Inflammatory macrophage (primary cell): ENCODE measurements around the gene APBA1.

Experiments
- DNase-seq, 2 donors: peaks; one replicate each; pipeline ENCODE4 v3.0.0-alpha.2; 2020 to 2022

Gene APBA1

GRCh38 chr9:69516353-69517322 is 155.5 kb downstream of the APBA1 start:
- no peak for DNase-seq

- no peak for DNase-seq
Observed at GRCh38 chr9:69515810-69516209, 156.4 kb downstream of the APBA1 start.

- no peak for DNase-seq
Observed at GRCh38 chr9:69513141-69513820, 158.9 kb downstream of the APBA1 start.

GRCh38 chr9:69504058-69504457 is 168.1 kb downstream of the APBA1 start:
- no peak for DNase-seq

GRCh38 chr9:69502671-69503301 is 169.4 kb downstream of the APBA1 start:
- DNase-seq: no peak

GRCh38 chr9:69500896-69501295 is 171.3 kb downstream of the APBA1 start:
- DNase-seq: no peak

- DNase-seq: no peak
Observed at GRCh38 chr9:69499959-69500358, 172.2 kb downstream of the APBA1 start.

GRCh38 chr9:69499407-69499806 is 172.8 kb downstream of the APBA1 start:
- no peak for DNase-seq

- DNase-seq: no peak
Observed at GRCh38 chr9:69498470-69498869, 173.7 kb downstream of the APBA1 start.

GRCh38 chr9:69497816-69498215 is 174.4 kb downstream of the APBA1 start:
- DNase-seq: no peak

- no peak for DNase-seq
Observed at GRCh38 chr9:69496846-69497450, 175.2 kb downstream of the APBA1 start.

- no peak for DNase-seq
Observed at GRCh38 chr9:69495296-69495695, 176.9 kb downstream of the APBA1 start.

- no peak for DNase-seq
Observed at GRCh38 chr9:69494763-69495162, 177.4 kb downstream of the APBA1 start.

GRCh38 chr9:69494208-69494607 is 178.0 kb downstream of the APBA1 start:
- no peak for DNase-seq

- DNase-seq: no peak
Observed at GRCh38 chr9:69486498-69486897, 185.7 kb downstream of the APBA1 start.

GRCh38 chr9:69485466-69485865 is 186.7 kb downstream of the APBA1 start:
- DNase-seq: no peak

- DNase-seq: no peak
Observed at GRCh38 chr9:69483886-69484422, 188.2 kb downstream of the APBA1 start.

GRCh38 chr9:69476797-69477196 is 195.4 kb downstream of the APBA1 start:
- DNase-seq: no peak

GRCh38 chr9:69476016-69476415 is 196.2 kb downstream of the APBA1 start:
- DNase-seq: no peak

GRCh38 chr9:69474821-69475220 is 197.3 kb downstream of the APBA1 start:
- DNase-seq: no peak

GRCh38 chr9:69472101-69472620 is 200.0 kb downstream of the APBA1 start:
- DNase-seq: no peak

- no peak for DNase-seq
Observed at GRCh38 chr9:69471433-69471832, 200.7 kb downstream of the APBA1 start.
